Astrocyte of the hippocampus (primary cell): ENCODE results near the gene FAM240A.
A peak's percentile ranks its signal among the peaks of the same experiment; 100 is the strongest.

Experiments
- DNase-seq: peaks from one replicate; pipeline ENCODE4 v3.0.0; 2011; ENCODE audit warnings: low read depth, low spot score

FAM240A gene

GRCh38 chr3:46626039-46626438 lies 13.7 kb downstream of the FAM240A start:
- DNase-seq, result no peak

GRCh38 chr3:46627078-46627477 lies 14.8 kb downstream of the FAM240A start:
- no peak for DNase-seq

- no peak for DNase-seq
These were observed 16.6 kb downstream of the FAM240A start for GRCh38 chr3:46628901-46629369.

- peak; percentile 92 for DNase-seq
These were observed 17.5 kb downstream of the FAM240A start for GRCh38 chr3:46629551-46630517.

GRCh38 chr3:46632792-46633191 lies 20.5 kb downstream of the FAM240A start:
- no peak for DNase-seq

GRCh38 chr3:46634856-46635255 lies 22.5 kb downstream of the FAM240A start:
- DNase-seq, result no peak

GRCh38 chr3:46639221-46639620 lies 26.9 kb downstream of the FAM240A start:
- no peak for DNase-seq

GRCh38 chr3:46640927-46641326 lies 28.6 kb downstream of the FAM240A start:
- DNase-seq, result no peak

GRCh38 chr3:46642971-46643370 lies 30.6 kb downstream of the FAM240A start:
- no peak for DNase-seq

- DNase-seq, result no peak
These were observed 31.4 kb downstream of the FAM240A start for GRCh38 chr3:46643701-46644100.

GRCh38 chr3:46646700-46647099 lies 34.4 kb downstream of the FAM240A start:
- DNase-seq, result no peak

- DNase-seq, result no peak
These were observed 35.8 kb downstream of the FAM240A start for GRCh38 chr3:46648096-46648495.

GRCh38 chr3:46649436-46649835 lies 37.1 kb downstream of the FAM240A start:
- no peak for DNase-seq

- no peak for DNase-seq
These were observed 38.8 kb downstream of the FAM240A start for GRCh38 chr3:46651084-46651483.

- DNase-seq, result no peak
These were observed 42.9 kb downstream of the FAM240A start for GRCh38 chr3:46655271-46655670.

- no peak for DNase-seq
These were observed 44.6 kb downstream of the FAM240A start for GRCh38 chr3:46656778-46657556.

GRCh38 chr3:46659285-46659684 lies 47.0 kb downstream of the FAM240A start:
- no peak for DNase-seq

GRCh38 chr3:46660003-46660402 lies 47.7 kb downstream of the FAM240A start:
- no peak for DNase-seq

- DNase-seq, result no peak
These were observed 48.5 kb downstream of the FAM240A start for GRCh38 chr3:46660543-46661523.

GRCh38 chr3:46661776-46662766 lies 49.7 kb downstream of the FAM240A start:
- DNase-seq, result no peak
